PFSK-1 (cell line): ENCODE results near the gene AZIN2.

Source experiments
- FOXP2 ChIP-seq: optimal IDR thresholded peaks from 2 replicates; pipeline ENCODE3; 2011; ENCODE audit warnings: borderline replicate concordance, control low read depth, inconsistent platforms; ENCODE audit not compliant: insufficient read depth; ENCODE audit errors: extremely low read length, extremely low read depth
- POLR2AphosphoS5 ChIP-seq: IDR thresholded peaks from 2 replicates; pipeline ENCODE4 v1.6.1; 2012; ENCODE audit warnings: low read depth, mild to moderate bottlenecking, control low read depth, low read length, moderate library complexity
- REST ChIP-seq, 2 experiments: IDR thresholded peaks; 2 replicates each; pipeline versions ENCODE4 v1.6.1 to v1.8.0; 2011 to 2012; ENCODE audit warnings: low read depth in 2 of 2, low read length in 2 of 2, control low read depth in 1 of 2, inconsistent platforms in 1 of 2, mild to moderate bottlenecking in 1 of 2, moderate library complexity in 1 of 2; ENCODE audit not compliant: insufficient read depth in 1 of 2
- SIN3A ChIP-seq: IDR thresholded peaks from 2 replicates; pipeline ENCODE4 v1.6.1; 2012; ENCODE audit warnings: mild to moderate bottlenecking, low read length, moderate library complexity, borderline replicate concordance; ENCODE audit not compliant: insufficient read depth
- TAF1 ChIP-seq: IDR thresholded peaks from 2 replicates; pipeline ENCODE4 v1.6.1; 2012; ENCODE audit warnings: low read length, control low read depth, borderline replicate concordance; ENCODE audit not compliant: insufficient read depth

Gene AZIN2

GRCh38 chr1:33043267-33044092 lies 37.5 kb upstream of the AZIN2 start:
- TF ChIP-seq FOXP2 (no peak), POLR2AphosphoS5 (no peak), SIN3A (no peak)

GRCh38 chr1:33045246-33045645 lies 35.7 kb upstream of the AZIN2 start:
- no peak for TF ChIP-seq TAF1
- TF ChIP-seq REST (IDR thresholded peaks at IDR 0.05; ENCODE audit: insufficient read depth in 1 of 2, low read depth in 2 of 2, low read length in 2 of 2) = no peak
- TF ChIP-seq SIN3A = no peak
- no peak for TF ChIP-seq FOXP2
- no peak for TF ChIP-seq POLR2AphosphoS5

- no peak for TF ChIP-seq TAF1
- TF ChIP-seq REST (IDR thresholded peaks at IDR 0.05; ENCODE audit: insufficient read depth in 1 of 2, low read depth in 2 of 2, low read length in 2 of 2) = no peak
- no peak for TF ChIP-seq POLR2AphosphoS5
- no peak for TF ChIP-seq FOXP2
- TF ChIP-seq SIN3A = no peak
These were observed 35.1 kb upstream of the AZIN2 start for GRCh38 chr1:33045814-33046213.

GRCh38 chr1:33047290-33047689 lies 33.7 kb upstream of the AZIN2 start:
- TF ChIP-seq TAF1 (no peak), POLR2AphosphoS5 (no peak), FOXP2 (no peak), REST (IDR thresholded peaks at IDR 0.05; ENCODE audit: insufficient read depth in 1 of 2, low read depth in 2 of 2, low read length in 2 of 2) (no peak), SIN3A (no peak)

GRCh38 chr1:33047839-33048305 lies 33.1 kb upstream of the AZIN2 start:
- TF ChIP-seq REST (IDR thresholded peaks at IDR 0.05; ENCODE audit: insufficient read depth in 1 of 2, low read depth in 2 of 2, low read length in 2 of 2) = no peak
- no peak for TF ChIP-seq TAF1
- TF ChIP-seq FOXP2 = no peak
- TF ChIP-seq POLR2AphosphoS5 = no peak
- TF ChIP-seq SIN3A = no peak
